ENCODE measurements around the gene HYPK. TPM values are rescaled to one million over a fixed set of nuclear protein-coding genes. Genes with fewer than 3 reads are reported as not detected.

Gene HYPK
- total RNA-seq, 6 donors from 2014 or later = 6.5 to 41.9 (median 14.1) TPM

- no peak for TF ChIP-seq POLR2AphosphoS5 (IDR thresholded peaks at IDR 0.05)
- ATAC-seq (ENCODE audit: low FRiP score in 2 of 2) = no peak
- H3K4me1 ChIP-seq = peaks cover 39 to 58% (median 42%) of the 10 kb centered on the region in 4 donors
- H3K36me3 ChIP-seq = peaks cover 5 to 52% (median 27%) of the 10 kb centered on the region in 4 donors
- 56 to 77% methylated on average over 10 of the region's 10 CpGs for WGBS, 2 donors
- no peaks in the 10 kb centered on the region for H3K27me3 ChIP-seq
- DNase-seq = no peak
- no peaks in the 10 kb centered on the region for H3K9me3 ChIP-seq
- peak overlapping the region; percentile 62 to 93 (median 78) for H3K4me3 ChIP-seq
- peak overlapping the region; percentile 95 to 100 (median 98) for H3K27ac ChIP-seq
Measured at GRCh38 chr15:43793647-43794046, 6.8 kb upstream of the HYPK start.

- Histone ChIP-seq H3K36me3 (peaks cover 5 to 60% (median 29%) of the 10 kb centered on the region in 4 donors), H3K4me3 (peak overlapping the region in 1 of 4 donors; percentile 82), H3K9me3 (no peaks in the 10 kb centered on the region), H3K27me3 (no peaks in the 10 kb centered on the region), H3K4me1 (peaks cover 44 to 65% (median 47%) of the 10 kb centered on the region in 4 donors), H3K27ac (peak overlapping the region; percentile 95 to 100 (median 98))
- DNase-seq (no peak), ATAC-seq (ENCODE audit: low FRiP score in 2 of 2) (no peak)
- TF ChIP-seq CTCF (IDR thresholded peaks at IDR 0.05) = no peak
- no peak for TF ChIP-seq POLR2AphosphoS5 (IDR thresholded peaks at IDR 0.05)
- no peak for TF ChIP-seq POLR2A (IDR thresholded peaks at IDR 0.05)
- no peak for TF ChIP-seq EP300 (IDR thresholded peaks at IDR 0.05)
- 64 to 70% methylated on average over 8 to 9 of the region's 9 CpGs for WGBS, 2 donors
Measured at GRCh38 chr15:43794269-43795037, 5.9 kb upstream of the HYPK start.

GRCh38 chr15:43795197-43795596 lies 5.2 kb upstream of the HYPK start:
- Histone ChIP-seq H3K4me1 (peaks cover 51 to 71% (median 54%) of the 10 kb centered on the region in 4 donors), H3K4me3 (no peak overlapping the region), H3K27me3 (no peaks in the 10 kb centered on the region), H3K9me3 (no peaks in the 10 kb centered on the region), H3K27ac (peak overlapping the region; percentile 68 to 100 (median 96)), H3K36me3 (peaks cover 5 to 65% (median 33%) of the 10 kb centered on the region in 4 donors)
- TF ChIP-seq POLR2A (IDR thresholded peaks at IDR 0.05) = no peak
- TF ChIP-seq EP300 (IDR thresholded peaks at IDR 0.05) = no peak
- WGBS, 2 donors = 84 to 96% methylated on average over 2 of the region's 2 CpGs
- DNase-seq = no peak
- no peak for ATAC-seq (ENCODE audit: low FRiP score in 2 of 2)

- Histone ChIP-seq H3K4me1 (peaks cover 52 to 75% (median 56%) of the 10 kb centered on the region in 4 donors), H3K36me3 (peaks cover 5 to 65% (median 33%) of the 10 kb centered on the region in 4 donors), H3K4me3 (no peak overlapping the region), H3K27ac (peak overlapping the region in 2 of 4 donors; percentile 68 to 95), H3K9me3 (no peaks in the 10 kb centered on the region), H3K27me3 (no peaks in the 10 kb centered on the region)
- no peak for ATAC-seq (ENCODE audit: low FRiP score in 2 of 2)
- TF ChIP-seq POLR2AphosphoS5 (IDR thresholded peaks at IDR 0.05) (no peak), CTCF (IDR thresholded peaks at IDR 0.05) (no peak), POLR2A (IDR thresholded peaks at IDR 0.05) (no peak), EP300 (IDR thresholded peaks at IDR 0.05) (no peak)
- DNase-seq = no peak
Measured at GRCh38 chr15:43795997-43796396, 4.4 kb upstream of the HYPK start.

- H3K27ac ChIP-seq = no peak overlapping the region
- H3K36me3 ChIP-seq = peaks cover 5 to 65% (median 33%) of the 10 kb centered on the region in 4 donors
- H3K4me1 ChIP-seq = peaks cover 58 to 77% (median 60%) of the 10 kb centered on the region in 4 donors
- no peaks in the 10 kb centered on the region for H3K27me3 ChIP-seq
- TF ChIP-seq POLR2AphosphoS5 (IDR thresholded peaks at IDR 0.05) (no peak), EP300 (IDR thresholded peaks at IDR 0.05) (no peak), POLR2A (IDR thresholded peaks at IDR 0.05) (no peak), CTCF (IDR thresholded peaks at IDR 0.05) (no peak)
- H3K9me3 ChIP-seq = no peaks in the 10 kb centered on the region
- DNase-seq (no peak), ATAC-seq (ENCODE audit: low FRiP score in 2 of 2) (no peak)
- H3K4me3 ChIP-seq = no peak overlapping the region
- 93 to 95% methylated on average over 3 of the region's 3 CpGs for WGBS, 2 donors
Measured at GRCh38 chr15:43796566-43796965, 3.8 kb upstream of the HYPK start.
